Measurements from ENCODE around the gene PPP1R7.

Gene PPP1R7

GRCh38 chr2:241149925-241150659 is at the start of gene PPP1R7:
Gene PPP1R7 (plus strand): TSS chr2:241150467. CDS start chr2:241150496, 29 bp downstream.
- TF ChIP-seq FOXM1 (IDR thresholded peaks at IDR 0.05; ENCODE audit: borderline replicate concordance, low read depth) = no peak
- TF ChIP-seq USF1 (IDR thresholded peaks at IDR 0.05) = no peak; the same call in 1 of the 2 replicates
- TF ChIP-seq RAD21 (IDR thresholded peaks at IDR 0.05; ENCODE audit: low read depth) = no peak; the same call in 1 of the 2 replicates
- TF ChIP-seq NFIC (IDR thresholded peaks at IDR 0.05) = no peak
- no peak for TF ChIP-seq CEBPB (IDR thresholded peaks at IDR 0.05)
- TF ChIP-seq REST (IDR thresholded peaks at IDR 0.05; ENCODE audit: low read depth) = no peak
- peak; percentile 96 for TF ChIP-seq YY1 (IDR thresholded peaks at IDR 0.05; ENCODE audit: low read depth)
- TF ChIP-seq TEAD4 (IDR thresholded peaks at IDR 0.05) = no peak; the same call in 1 of the 2 replicates
- TF ChIP-seq EP300 (IDR thresholded peaks at IDR 0.05; ENCODE audit: borderline replicate concordance) = no peak
- TF ChIP-seq ZBTB7A (IDR thresholded peaks at IDR 0.05; ENCODE audit: low read depth) = no peak
- peak; percentile 93 for TF ChIP-seq TAF1 (IDR thresholded peaks at IDR 0.05; ENCODE audit: low read depth)
- TF ChIP-seq MAX (IDR thresholded peaks at IDR 0.05) = peak; percentile 65
- 0 out of 2 replicates have a peak, but pooled peaks have one; percentile 12 for TF ChIP-seq TCF12 (IDR thresholded peaks at IDR 0.05; ENCODE audit: low read depth)
- TF ChIP-seq CREB1 (IDR thresholded peaks at IDR 0.05; ENCODE audit: low read depth) = 0 out of 2 replicates have a peak, but pooled peaks have one; percentile 30
- TF ChIP-seq EGR1 (IDR thresholded peaks at IDR 0.05) = peak; percentile 31; the same call in 1 of the 2 replicates

GRCh38 chr2:241102239-241102803 is 47.9 kb upstream of the PPP1R7 start, which contains the start of gene MTERF4:
Gene MTERF4 (minus strand): TSS chr2:241102287. CDS start chr2:241102273, 14 bp downstream.
- TF ChIP-seq YY1 (IDR thresholded peaks at IDR 0.05; ENCODE audit: low read depth) (peak; percentile 95), EP300 (IDR thresholded peaks at IDR 0.05; ENCODE audit: borderline replicate concordance) (peak; percentile 60; the same call in 1 of the 2 replicates), NFIC (IDR thresholded peaks at IDR 0.05) (peak; percentile 65; the same call in 1 of the 2 replicates), TAF1 (IDR thresholded peaks at IDR 0.05; ENCODE audit: low read depth) (peak; percentile 96), TEAD4 (IDR thresholded peaks at IDR 0.05) (peak; percentile 69; the same call in 1 of the 2 replicates), CEBPB (IDR thresholded peaks at IDR 0.05) (peak; percentile 49; the same call in 1 of the 2 replicates), REST (IDR thresholded peaks at IDR 0.05; ENCODE audit: low read depth) (no peak), MAX (IDR thresholded peaks at IDR 0.05) (peak; percentile 94), USF1 (IDR thresholded peaks at IDR 0.05) (peak; percentile 77), RAD21 (IDR thresholded peaks at IDR 0.05; ENCODE audit: low read depth) (peak; percentile 11; the same call in 1 of the 2 replicates), TCF12 (IDR thresholded peaks at IDR 0.05; ENCODE audit: low read depth) (peak; percentile 90), FOXM1 (IDR thresholded peaks at IDR 0.05; ENCODE audit: borderline replicate concordance, low read depth) (peak; percentile 53; the same call in 1 of the 2 replicates), ZBTB7A (IDR thresholded peaks at IDR 0.05; ENCODE audit: low read depth) (0 out of 2 replicates have a peak, but pooled peaks have one; percentile 39), EGR1 (IDR thresholded peaks at IDR 0.05) (peak; percentile 66), CREB1 (IDR thresholded peaks at IDR 0.05; ENCODE audit: low read depth) (no peak)

GRCh38 chr2:241103176-241103595 is 47.1 kb upstream of the PPP1R7 start:
- TF ChIP-seq FOXM1 (IDR thresholded peaks at IDR 0.05; ENCODE audit: borderline replicate concordance, low read depth) (no peak), NFIC (IDR thresholded peaks at IDR 0.05) (no peak), TCF12 (IDR thresholded peaks at IDR 0.05; ENCODE audit: low read depth) (no peak), TAF1 (IDR thresholded peaks at IDR 0.05; ENCODE audit: low read depth) (no peak), CREB1 (IDR thresholded peaks at IDR 0.05; ENCODE audit: low read depth) (no peak), EGR1 (IDR thresholded peaks at IDR 0.05) (no peak), CEBPB (IDR thresholded peaks at IDR 0.05) (no peak), YY1 (IDR thresholded peaks at IDR 0.05; ENCODE audit: low read depth) (no peak), RAD21 (IDR thresholded peaks at IDR 0.05; ENCODE audit: low read depth) (no peak), EP300 (IDR thresholded peaks at IDR 0.05; ENCODE audit: borderline replicate concordance) (no peak), TEAD4 (IDR thresholded peaks at IDR 0.05) (no peak), MAX (IDR thresholded peaks at IDR 0.05) (no peak), ZBTB7A (IDR thresholded peaks at IDR 0.05; ENCODE audit: low read depth) (no peak), USF1 (IDR thresholded peaks at IDR 0.05) (no peak), REST (IDR thresholded peaks at IDR 0.05; ENCODE audit: low read depth) (no peak)

Measured in Ishikawa (cell line).